GM12875 (cell line): ENCODE data around the gene MAST4.

ENCODE experiments used
- H3K4me3 ChIP-seq: one replicate; pipeline ENCODE4 v1.5.1; 2011; ENCODE audit warnings: low read depth, low read length, control low read depth
- CTCF ChIP-seq: IDR thresholded peaks from 2 replicates; pipeline ENCODE4 v1.5.1; 2011; ENCODE audit warnings: low read depth, mild to moderate bottlenecking, control low read depth, inconsistent platforms, low read length, moderate library complexity, borderline replicate concordance; ENCODE audit not compliant: insufficient read depth

The MAST4 gene

DNA sequence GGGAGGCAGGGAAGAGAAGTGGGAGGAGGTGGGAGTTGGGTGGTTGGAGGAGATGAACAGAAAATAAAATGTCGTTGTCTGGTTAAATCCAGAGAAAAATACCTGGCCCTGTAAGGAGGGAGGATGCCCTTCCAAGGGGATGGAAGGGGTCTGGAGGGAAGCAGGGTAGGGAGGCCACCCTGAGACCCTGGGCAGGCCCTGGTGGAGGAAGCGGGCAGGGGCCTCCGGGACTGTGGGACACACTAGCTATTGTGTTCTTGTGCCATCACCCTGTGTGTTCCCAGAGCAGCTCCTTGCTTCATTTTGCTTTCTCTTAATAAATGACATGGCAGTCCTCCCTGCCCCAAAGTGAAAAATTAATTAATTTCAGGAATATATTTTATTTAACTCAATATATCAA lies 612.2 kb downstream of the MAST4 start:
- TF ChIP-seq CTCF, result no peak
- H3K4me3 ChIP-seq, result no peak overlapping the region

GRCh38 chr5:67209141-67209771 lies 613.1 kb downstream of the MAST4 start:
- peak; percentile 67 for TF ChIP-seq CTCF
- H3K4me3 ChIP-seq, result no peak overlapping the region

DNA sequence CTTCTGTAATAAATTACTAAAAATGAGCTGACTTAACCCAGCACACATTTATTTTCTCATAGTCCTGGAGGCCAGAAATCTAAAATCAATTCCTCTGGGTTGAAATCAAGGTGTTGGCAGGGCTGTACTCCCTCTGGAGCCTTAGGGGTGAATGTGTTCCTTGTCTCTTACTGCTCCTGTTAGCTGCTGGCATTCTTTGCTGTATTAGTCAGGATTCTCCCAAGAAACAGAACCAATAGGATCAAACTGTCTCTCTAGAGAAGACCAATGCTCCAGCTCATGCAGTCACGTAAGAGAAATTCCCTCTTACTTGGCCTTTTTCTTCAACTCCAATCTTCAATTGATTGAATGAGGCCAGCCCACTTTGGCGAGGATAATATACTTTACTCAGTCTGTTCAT lies 615.7 kb downstream of the MAST4 start:
- no peak for TF ChIP-seq CTCF
- no peak overlapping the region for H3K4me3 ChIP-seq

DNA sequence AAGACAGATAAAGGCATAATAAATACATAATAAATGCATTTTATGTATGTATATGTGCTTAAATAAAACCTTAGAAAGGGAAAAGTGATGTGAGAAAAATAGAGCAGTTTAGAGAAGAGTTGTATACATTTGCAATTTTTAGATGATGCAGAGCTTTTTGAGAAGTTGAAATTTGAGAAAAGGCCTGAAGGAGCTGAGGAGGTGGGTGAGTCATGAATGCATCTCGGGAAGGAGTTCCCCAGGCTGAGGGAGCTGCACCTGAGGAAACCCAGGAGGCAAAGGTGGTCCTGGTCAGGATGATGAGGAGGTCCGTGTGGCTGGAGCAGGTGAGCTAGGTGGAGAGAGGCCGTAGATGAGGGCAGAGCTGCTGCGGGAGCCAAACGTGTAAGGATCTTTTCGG lies 617.8 kb downstream of the MAST4 start:
- TF ChIP-seq CTCF, result no peak

DNA sequence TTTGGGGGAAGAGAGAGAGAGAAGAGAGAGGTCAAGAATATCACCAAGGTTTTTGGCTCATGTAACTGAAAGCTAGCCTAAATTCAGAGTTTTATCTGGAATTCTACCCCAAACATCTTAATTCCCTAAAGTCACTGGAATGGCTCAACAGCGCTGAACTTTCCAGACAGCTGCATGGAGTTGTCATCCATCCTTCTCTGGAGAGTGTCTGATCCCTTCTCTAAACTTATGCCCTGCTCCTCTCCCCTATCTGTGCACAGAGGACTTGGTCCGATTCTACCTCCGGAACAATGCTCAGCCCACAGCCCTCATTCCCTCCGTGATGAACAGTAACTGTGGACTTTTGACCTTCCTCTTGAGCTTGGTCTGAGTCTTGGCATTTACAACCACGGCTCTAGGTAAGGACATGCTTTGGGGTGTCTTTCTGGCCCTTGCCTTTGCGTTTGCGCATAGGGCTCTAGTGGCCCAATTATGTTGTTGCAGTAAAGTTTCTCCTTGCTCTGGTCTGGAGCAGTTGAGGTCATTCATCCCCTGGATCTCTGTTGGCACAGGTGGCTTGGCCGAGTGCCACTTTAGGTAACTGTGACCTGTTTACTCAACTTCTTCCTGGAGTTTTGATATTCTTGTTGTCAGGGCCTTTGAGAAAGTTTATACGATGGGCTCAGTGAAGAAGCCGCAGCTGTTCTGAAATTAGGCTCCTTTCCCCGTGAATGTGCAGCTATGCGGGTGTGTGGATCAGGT lies 618.7 kb downstream of the MAST4 start:
- H3K4me3 ChIP-seq, result no peak overlapping the region
- no peak for TF ChIP-seq CTCF

More for the DNA sequence above, 617.8 kb downstream of the MAST4 start:
- no peak overlapping the region for H3K4me3 ChIP-seq

GRCh38 chr5:67215519-67216471 lies 619.6 kb downstream of the MAST4 start:
- no peak for TF ChIP-seq CTCF

More at GRCh38 chr5:67215519-67216471, 619.6 kb downstream of the MAST4 start:
- no peak overlapping the region for H3K4me3 ChIP-seq
